ENCODE data around the gene FBXW11. TPM values are rescaled to one million over a fixed set of nuclear protein-coding genes. Genes with fewer than 3 reads are reported as not detected.

Gene FBXW11
- total RNA-seq, 1 experiment from 2014 or later: 52.2 TPM

GRCh38 chr5:172051643-172052339, 45.4 kb upstream of the FBXW11 start (continued):
- TF ChIP-seq AR (CRISPR knock-in tag; IDR thresholded peaks at IDR 0.05) (no peak), E2F5 (CRISPR knock-in tag; IDR thresholded peaks at IDR 0.05) (no peak), FOXJ3 (CRISPR knock-in tag; IDR thresholded peaks at IDR 0.05; ENCODE audit: borderline replicate concordance) (no peak), AFF4 (CRISPR knock-in tag; IDR thresholded peaks at IDR 0.05; ENCODE audit: borderline replicate concordance) (no peak), ESRRA (CRISPR knock-in tag; IDR thresholded peaks at IDR 0.05; ENCODE audit: borderline replicate concordance) (no peak), FOXP4 (CRISPR knock-in tag; IDR thresholded peaks at IDR 0.05) (no peak), ZNF425 (CRISPR knock-in tag; conservative IDR thresholded peaks at IDR 0.05) (no peak), ATF1 (CRISPR knock-in tag; IDR thresholded peaks at IDR 0.05) (no peak)

- POLR2A ChIA-PET: interaction anchor here (1.0 kb wide), 1 partner anchor 10 kb away, joined by 4 read pairs; no protein-coding TSS in a partner anchor
- H3K36me3 Mint-ChIP-seq: peaks cover 12% of the 10 kb centered on the region
- no peak for DNase-seq (ENCODE audit: low spot score)
- peaks cover 20% of the 10 kb centered on the region for H3K4me1 Mint-ChIP-seq
- no peak overlapping the region for H3K27ac Mint-ChIP-seq
- CTCF ChIA-PET: interaction anchor here (0.6 to 0.7 kb wide), 2 partner anchors 129 to 1151 kb away, joined by 3 read pairs; no protein-coding TSS in a partner anchor
- no peaks in the 10 kb centered on the region for H3K27me3 Mint-ChIP-seq (ENCODE audit: low read depth)
- no peak overlapping the region for H3K4me3 Mint-ChIP-seq
- 0 out of 2 replicates have a peak, but pooled peaks have one; percentile 9 for TF ChIP-seq ZNF121 (CRISPR knock-in tag; IDR thresholded peaks at IDR 0.05)
- no peak for TF ChIP-seq E2F5 (CRISPR knock-in tag; IDR thresholded peaks at IDR 0.05)
- H3K9me3 Mint-ChIP-seq: no peaks in the 10 kb centered on the region
- ATAC-seq: no peak
Measured at GRCh38 chr5:172050080-172050479, 43.6 kb upstream of the FBXW11 start.
